Colonic mucosa (tissue), 4 donors: Measurements from ENCODE around the gene RAB11FIP4. TPM values are rescaled to one million over a fixed set of nuclear protein-coding genes. Genes with fewer than 3 reads are reported as not detected.

Experiments
- DNase-seq: peaks from one replicate; pipeline ENCODE4 v3.0.0-alpha.2; 2020
- H3K27ac ChIP-seq: fragments of 200-600 bp; one replicate; pipeline ENCODE4 v1.8.0; 2021
- H3K27me3 ChIP-seq: fragments of 200-600 bp; one replicate; pipeline ENCODE4 v1.8.0; 2021
- H3K36me3 ChIP-seq: fragments of 200-600 bp; one replicate; pipeline ENCODE4 v1.8.0; 2021
- H3K4me1 ChIP-seq: fragments of 200-600 bp; one replicate; pipeline ENCODE4 v1.8.0; 2021; ENCODE audit warnings: mild to moderate bottlenecking
- H3K4me3 ChIP-seq: fragments of 200-600 bp; one replicate; pipeline ENCODE4 v1.8.0; 2021
- H3K9ac ChIP-seq, 2 donors: one replicate each; pipeline ENCODE4 v1.7.0; 2013; ENCODE audit warnings: control low read depth in 2 of 2, low read depth in 2 of 2, low read length in 2 of 2
- H3K9me3 ChIP-seq: fragments of 200-600 bp; one replicate; pipeline ENCODE4 v1.8.0; 2021
- CTCF ChIP-seq: fragments of 200-600 bp; IDR thresholded peaks from one replicate; pipeline ENCODE4 v1.8.0; 2022; ENCODE audit warnings: antibody characterized with exemption, mild to moderate bottlenecking
- intact Hi-C: fragments of 100-400 bp; cut with DNase I; formaldehyde crosslinking; loops from one replicate; pipeline ENCODE4 v1.14.1; 2022
- total RNA-seq, 2 donors: library from RNA; stranded (reverse); fragmentation: NEBNext Ultra II Directional in 1 of 2; extraction: Animal tissue kit (Norgen Biotek cat#: 25700) in 1 of 2; gene quantifications; one replicate each; pipeline ENCODE4 v1.2.1, GENCODE V29; 2021
- donor health status: healthy.
- donor health status: DM: no; HTN: no; CAD: no.
- donor health status: DM: no; HTN: no; CAD: no.

The RAB11FIP4 gene
- total RNA-seq, 2 donors from 2014 or later: 41.5 to 46.0 TPM

GRCh38 chr17:31556969-31557645 is 165.6 kb downstream of the RAB11FIP4 start:
- Histone ChIP-seq H3K27me3 (no peaks in the 10 kb centered on the region), H3K9ac (no peak overlapping the region), H3K9me3 (no peaks in the 10 kb centered on the region), H3K4me1 (peaks cover 11% of the 10 kb centered on the region), H3K27ac (no peak overlapping the region), H3K36me3 (no peaks in the 10 kb centered on the region), H3K4me3 (no peak overlapping the region)
- TF ChIP-seq CTCF: no peak
- no peak for DNase-seq
- intact Hi-C loops: no loop called here

- peaks cover 11% of the 10 kb centered on the region for H3K4me1 ChIP-seq
- no peaks in the 10 kb centered on the region for H3K9me3 ChIP-seq
- H3K27ac ChIP-seq: peak overlapping the region; percentile 85
- no peaks in the 10 kb centered on the region for H3K36me3 ChIP-seq
- H3K9ac ChIP-seq: peak overlapping the region; percentile 14 to 80
- TF ChIP-seq CTCF: peak; percentile 85
- intact Hi-C loops: loop anchor here (2.0 kb wide), 1 partner anchor 284 kb away; no protein-coding TSS in a partner anchor
- no peaks in the 10 kb centered on the region for H3K27me3 ChIP-seq
- peak overlapping the region; percentile 74 for H3K4me3 ChIP-seq
- peak; percentile 78 for DNase-seq
Observed at GRCh38 chr17:31558748-31559583, 167.5 kb downstream of the RAB11FIP4 start.

- peaks cover 11% of the 10 kb centered on the region for H3K4me1 ChIP-seq
- DNase-seq: no peak
Observed at GRCh38 chr17:31559584-31560501, 168.4 kb downstream of the RAB11FIP4 start.

GRCh38 chr17:31560616-31561235 is 169.3 kb downstream of the RAB11FIP4 start:
- Histone ChIP-seq H3K4me3 (peak overlapping the region; percentile 74), H3K9ac (peak overlapping the region in 1 of 2 donors; percentile 30), H3K9me3 (no peaks in the 10 kb centered on the region), H3K4me1 (peaks cover 11% of the 10 kb centered on the region), H3K27ac (peak overlapping the region; percentile 69), H3K36me3 (no peaks in the 10 kb centered on the region), H3K27me3 (no peaks in the 10 kb centered on the region)
- no peak for TF ChIP-seq CTCF
- DNase-seq: no peak
- intact Hi-C loops: no loop called here

More at GRCh38 chr17:31559584-31560501, 168.4 kb downstream of the RAB11FIP4 start:
- TF ChIP-seq CTCF: no peak
- peak overlapping the region; percentile 71 for H3K27ac ChIP-seq
- H3K36me3 ChIP-seq: no peaks in the 10 kb centered on the region
- peak overlapping the region; percentile 2 to 80 for H3K9ac ChIP-seq
- H3K4me3 ChIP-seq: peak overlapping the region; percentile 74
- no peaks in the 10 kb centered on the region for H3K27me3 ChIP-seq
- intact Hi-C loops: loop anchor here (2.0 kb wide), 1 partner anchor 283 kb away; no protein-coding TSS in a partner anchor
- no peaks in the 10 kb centered on the region for H3K9me3 ChIP-seq
